Activated T-cell treated with anti-CD3 and anti-CD28 coated beads, Interleukin-2, amount 50 U/mL, for 1 hour (primary cell): ENCODE data around the gene KIAA1217.

Experiments used
- DNase-seq: peaks from one replicate; pipeline ENCODE4 v3.0.0-alpha.2; 2020

The KIAA1217 gene

DNA sequence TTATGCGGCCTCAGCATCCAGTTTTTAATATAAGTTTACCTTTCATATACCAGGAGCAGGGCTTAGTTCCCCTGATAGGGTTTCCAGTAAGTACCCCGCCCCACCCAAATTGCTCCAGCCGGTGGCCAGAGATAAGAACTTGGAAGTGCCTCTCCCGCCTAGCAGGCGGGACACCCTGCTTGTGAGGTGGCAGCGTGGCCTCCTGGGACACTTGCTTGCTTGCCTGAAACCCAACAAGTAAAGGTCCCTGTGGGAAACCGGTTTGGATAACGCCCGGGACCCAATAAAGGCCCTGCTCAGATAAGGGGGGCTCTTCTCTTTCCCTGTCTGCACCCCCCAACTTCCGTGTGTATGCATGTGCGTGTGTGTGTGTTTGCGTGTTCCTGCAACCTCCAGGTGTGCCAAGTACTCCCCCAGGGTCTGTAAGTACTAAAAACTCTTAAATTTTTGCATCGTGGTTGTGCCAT lies 360.4 kb downstream of the KIAA1217 start:
- DNase-seq: no peak

DNA sequence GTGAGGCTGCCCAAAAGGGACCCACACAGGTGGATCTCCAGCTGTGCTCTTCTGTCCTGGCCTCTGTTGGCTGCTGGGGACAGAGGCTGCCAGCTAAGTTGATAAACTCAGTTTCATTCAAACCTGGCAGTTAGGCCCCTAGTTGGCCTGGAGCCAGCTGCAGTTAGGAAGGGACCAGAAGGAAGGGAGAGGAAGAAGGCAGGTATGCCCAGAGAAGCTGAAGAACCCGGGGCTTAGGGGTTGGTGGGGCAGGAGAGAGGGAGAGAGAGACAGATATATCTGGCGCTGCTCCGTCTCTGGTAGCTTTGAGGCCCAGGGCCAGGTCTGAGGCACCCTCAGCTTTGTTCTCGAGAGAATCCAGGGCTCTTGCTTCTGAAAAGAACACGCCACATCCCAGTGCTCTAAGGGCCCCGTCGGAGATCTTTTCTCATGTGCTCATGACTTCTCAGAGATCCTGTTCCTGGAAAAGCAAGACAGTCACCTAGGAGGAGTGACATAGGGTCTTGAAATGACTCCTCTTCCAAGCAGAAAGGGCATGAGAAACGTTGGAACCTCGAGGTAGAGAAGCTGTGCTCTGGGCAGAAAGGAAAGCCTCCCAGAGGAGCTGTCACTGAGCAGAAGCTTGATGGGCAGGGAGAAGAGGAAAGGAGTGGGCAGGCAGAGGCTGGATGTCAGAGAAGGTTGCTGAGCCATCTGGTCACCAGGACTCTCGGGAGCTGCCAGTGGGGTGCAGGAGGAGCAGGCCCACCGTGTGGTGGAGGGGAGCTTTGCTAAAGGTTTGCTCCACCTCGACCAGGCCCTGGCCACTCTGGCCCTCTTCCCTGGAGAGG lies 361.1 kb downstream of the KIAA1217 start:
- DNase-seq: no peak

DNA sequence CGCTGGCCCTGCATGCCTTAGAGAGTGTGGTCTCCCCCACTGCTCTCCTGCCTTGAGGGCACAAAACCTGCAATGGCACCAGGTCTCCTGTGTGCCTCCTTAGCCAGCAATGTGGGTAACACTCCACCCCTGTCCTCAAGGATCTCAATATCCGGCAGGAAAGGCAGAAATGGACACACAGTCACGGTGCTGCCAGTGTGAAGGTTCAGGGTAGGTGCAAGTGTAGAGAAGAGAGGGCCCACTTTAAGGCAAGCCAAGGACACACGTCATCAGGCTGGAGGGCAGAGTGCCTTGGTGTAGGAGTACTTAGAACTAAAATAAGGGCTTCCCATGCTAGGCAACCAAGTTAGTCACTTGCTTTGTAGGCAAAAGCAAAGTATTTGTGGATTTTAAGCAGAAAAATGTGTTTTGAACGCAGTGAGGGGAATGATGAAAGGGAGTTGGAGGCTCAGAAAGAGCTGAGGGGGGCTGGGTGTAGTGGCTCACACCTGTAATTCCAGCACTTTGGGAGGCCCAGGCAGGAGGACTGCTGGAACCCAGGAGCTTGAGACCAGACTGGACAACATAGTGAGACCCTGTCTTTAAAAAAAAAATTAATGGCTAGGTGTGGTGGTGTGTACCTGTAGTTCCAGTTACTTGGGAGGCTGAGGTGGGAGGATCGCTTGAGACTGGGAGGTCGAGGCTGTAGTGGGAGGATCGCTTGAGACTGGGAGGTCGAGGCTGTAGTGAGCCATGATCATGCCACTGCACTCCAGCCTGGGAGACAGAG lies 361.9 kb downstream of the KIAA1217 start:
- no peak for DNase-seq

- DNase-seq: no peak
These were observed 363.0 kb downstream of the KIAA1217 start for GRCh38 chr10:24571870-24572450.

- no peak for DNase-seq
These were observed 365.2 kb downstream of the KIAA1217 start for GRCh38 chr10:24574161-24574560.

DNA sequence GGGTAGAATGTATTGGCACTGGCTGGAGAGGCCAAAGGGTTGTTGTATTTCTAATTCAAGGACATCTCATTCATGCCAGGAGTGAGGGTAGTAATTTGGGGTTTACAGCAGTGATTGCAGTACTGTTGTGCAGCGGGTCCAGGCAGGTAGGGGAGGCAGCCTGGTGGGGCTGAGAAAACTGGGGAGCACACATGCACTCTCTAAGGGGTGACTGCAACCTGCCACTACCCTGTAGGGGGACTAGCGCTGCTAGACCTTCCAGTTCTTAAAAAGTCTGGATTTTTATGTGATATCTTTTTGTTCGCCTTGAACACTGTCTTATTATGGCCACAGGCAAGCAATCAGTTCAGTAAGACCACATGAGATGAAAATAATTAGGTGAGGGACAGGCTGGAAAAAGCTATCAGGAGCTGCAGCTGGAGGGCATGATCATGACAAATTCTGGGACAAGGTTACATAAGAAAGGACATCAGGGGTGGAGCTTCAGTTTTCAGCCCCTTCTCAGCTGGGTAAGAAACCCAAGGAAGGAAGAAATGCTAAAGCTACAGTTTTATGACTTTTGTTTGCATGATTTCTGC lies 365.7 kb downstream of the KIAA1217 start:
- no peak for DNase-seq

DNA sequence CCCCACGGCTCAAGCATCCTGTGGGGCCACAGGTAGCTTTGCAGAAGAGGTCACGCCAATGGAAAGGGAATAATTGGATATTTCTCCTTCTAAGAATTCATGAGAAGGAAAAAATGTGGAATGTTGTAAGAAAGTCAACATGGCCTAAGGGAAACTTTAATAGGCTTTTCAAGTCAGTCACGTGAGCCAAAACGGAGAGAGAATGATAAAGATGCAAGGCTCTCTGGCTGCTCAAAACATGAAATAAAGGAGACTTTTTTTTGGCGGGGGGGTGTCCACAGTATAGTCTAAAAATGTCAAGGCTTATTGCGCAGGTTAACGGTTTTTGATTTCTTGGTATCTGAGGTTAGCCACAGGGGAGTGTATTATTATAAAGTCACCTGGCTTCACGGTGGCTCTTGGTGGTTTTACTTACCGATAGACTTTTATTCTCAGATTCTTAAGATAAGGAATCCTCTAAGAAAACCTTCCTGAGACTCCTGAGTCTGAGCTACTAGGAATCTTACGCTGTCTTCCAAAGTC lies 366.6 kb downstream of the KIAA1217 start:
- no peak for DNase-seq

- no peak for DNase-seq
These were observed 370.5 kb downstream of the KIAA1217 start for GRCh38 chr10:24579448-24579847.

- no peak for DNase-seq
These were observed 371.0 kb downstream of the KIAA1217 start for GRCh38 chr10:24579906-24580305.

- no peak for DNase-seq
These were observed 380.3 kb downstream of the KIAA1217 start for GRCh38 chr10:24589265-24589664.

DNA sequence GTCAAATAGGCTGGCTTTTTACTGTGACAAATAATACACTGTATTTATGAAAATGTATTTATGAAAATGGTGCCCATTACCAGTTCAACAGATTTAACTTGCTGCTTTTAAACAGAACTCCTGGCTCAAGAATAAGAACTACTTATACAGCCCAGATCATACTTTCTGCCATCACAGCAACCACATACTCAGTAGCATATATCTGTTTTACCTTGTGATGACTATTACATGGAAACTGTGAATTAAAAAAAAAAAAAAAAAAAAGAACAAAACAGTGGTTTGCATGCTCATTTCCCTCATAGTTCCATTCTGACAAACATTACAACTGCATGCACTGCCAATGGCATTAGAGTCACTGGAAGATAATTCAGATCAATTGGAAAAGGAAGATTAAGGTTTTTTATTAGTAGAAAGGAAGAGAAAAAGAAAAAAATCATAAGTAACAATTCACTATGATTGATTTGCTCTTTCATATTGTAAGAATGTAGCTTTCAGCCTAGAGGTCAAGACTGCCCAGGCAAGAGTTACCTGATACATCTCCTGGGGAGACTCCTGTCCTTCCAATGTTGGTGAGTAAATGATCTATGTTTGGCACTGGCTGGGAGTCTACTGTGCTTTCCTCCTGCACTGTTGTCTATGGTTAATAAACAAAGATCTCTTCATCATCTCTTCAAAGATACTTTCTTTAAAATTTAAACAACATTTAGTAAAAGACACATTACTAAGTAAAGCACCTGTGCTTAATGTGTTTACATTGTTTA lies 381.9 kb downstream of the KIAA1217 start:
- no peak for DNase-seq

- no peak for DNase-seq
These were observed 387.4 kb downstream of the KIAA1217 start for GRCh38 chr10:24596217-24596930.

DNA sequence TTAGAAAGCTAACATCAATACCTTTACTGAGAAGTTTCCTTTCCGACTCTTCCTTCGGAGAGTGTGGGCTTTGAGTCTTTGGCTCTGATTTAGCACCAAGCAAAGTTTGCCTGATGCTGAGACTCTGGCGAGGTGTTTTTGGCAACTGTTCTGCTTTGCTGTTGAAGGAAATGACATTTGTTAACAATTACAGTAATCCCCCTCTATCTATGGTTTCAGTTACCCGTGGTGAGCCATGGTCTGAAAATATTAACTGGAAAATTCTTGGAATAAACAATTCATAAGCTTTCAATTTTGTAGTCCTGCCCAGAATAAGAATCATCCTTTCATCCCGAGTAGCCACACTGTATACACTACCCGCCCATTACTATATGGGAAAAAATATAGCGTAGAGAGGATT lies 388.5 kb downstream of the KIAA1217 start:
- no peak for DNase-seq
